Smooth muscle cell of the brain vasculature (primary cell): ENCODE results near the gene DYNAP.

ENCODE experiments used
- DNase-seq: peaks from one replicate; pipeline ENCODE4 v3.0.0-alpha.2; 2012; ENCODE audit warnings: low read depth, low spot score

DYNAP gene

GRCh38 chr18:54590945-54591344 lies at the start of gene DYNAP:
TSS of gene DYNAP (plus strand) at chr18:54591245. CDS start at chr18:54591283, 38 bp downstream.
- no peak for DNase-seq

- DNase-seq: no peak
These were observed 39.5 kb upstream of the DYNAP start for GRCh38 chr18:54551590-54551989.

- DNase-seq: no peak
These were observed 35.8 kb upstream of the DYNAP start for GRCh38 chr18:54555286-54555685.

- DNase-seq: no peak
These were observed 35.0 kb upstream of the DYNAP start for GRCh38 chr18:54555996-54556395.

GRCh38 chr18:54557958-54558357 lies 33.1 kb upstream of the DYNAP start:
- no peak for DNase-seq

GRCh38 chr18:54558609-54559585 lies 32.1 kb upstream of the DYNAP start:
- no peak for DNase-seq

- DNase-seq: no peak
These were observed 29.3 kb upstream of the DYNAP start for GRCh38 chr18:54561706-54562267.

- no peak for DNase-seq
These were observed 10.8 kb upstream of the DYNAP start for GRCh38 chr18:54580202-54580729.

GRCh38 chr18:54584065-54584464 lies 7.0 kb upstream of the DYNAP start:
- no peak for DNase-seq

GRCh38 chr18:54585743-54586142 lies 5.3 kb upstream of the DYNAP start:
- DNase-seq: no peak

- DNase-seq: no peak
These were observed 13.2 kb downstream of the DYNAP start for GRCh38 chr18:54604211-54604610.

GRCh38 chr18:54606835-54607212 lies 15.8 kb downstream of the DYNAP start:
- DNase-seq: no peak

- no peak for DNase-seq
These were observed 16.4 kb downstream of the DYNAP start for GRCh38 chr18:54607213-54608027.

GRCh38 chr18:54608028-54608642 lies 17.1 kb downstream of the DYNAP start:
- no peak for DNase-seq

- DNase-seq: no peak
These were observed 20.8 kb downstream of the DYNAP start for GRCh38 chr18:54611816-54612215.

- no peak for DNase-seq
These were observed 21.2 kb downstream of the DYNAP start for GRCh38 chr18:54612237-54612636.

- no peak for DNase-seq
These were observed 22.1 kb downstream of the DYNAP start for GRCh38 chr18:54613174-54613573.

GRCh38 chr18:54616220-54616848 lies 25.3 kb downstream of the DYNAP start:
- no peak for DNase-seq

GRCh38 chr18:54622084-54622483 lies 31.0 kb downstream of the DYNAP start:
- no peak for DNase-seq

- DNase-seq: no peak
These were observed 35.7 kb downstream of the DYNAP start for GRCh38 chr18:54626779-54627178.

- no peak for DNase-seq
These were observed 39.9 kb downstream of the DYNAP start for GRCh38 chr18:54630963-54631362.
